Lower leg skin (tissue), 3 donors: ENCODE results near the gene POM121L2.

Experiments
- CTCF ChIP-seq, 3 donors: fragments of 450-650 bp; IDR thresholded peaks; one replicate each; pipeline ENCODE4 v1.5.1; 2016; ENCODE audit warnings: antibody characterized with exemption in 3 of 3, mild to moderate bottlenecking in 3 of 3, moderate library complexity in 2 of 3
- POLR2A ChIP-seq, 2 donors: fragments of 450-650 bp; IDR thresholded peaks; one replicate each; pipeline ENCODE4 v1.6.1; 2016 to 2017; ENCODE audit warnings: antibody characterized with exemption in 2 of 2, mild to moderate bottlenecking in 1 of 2, moderate library complexity in 1 of 2

DNA sequence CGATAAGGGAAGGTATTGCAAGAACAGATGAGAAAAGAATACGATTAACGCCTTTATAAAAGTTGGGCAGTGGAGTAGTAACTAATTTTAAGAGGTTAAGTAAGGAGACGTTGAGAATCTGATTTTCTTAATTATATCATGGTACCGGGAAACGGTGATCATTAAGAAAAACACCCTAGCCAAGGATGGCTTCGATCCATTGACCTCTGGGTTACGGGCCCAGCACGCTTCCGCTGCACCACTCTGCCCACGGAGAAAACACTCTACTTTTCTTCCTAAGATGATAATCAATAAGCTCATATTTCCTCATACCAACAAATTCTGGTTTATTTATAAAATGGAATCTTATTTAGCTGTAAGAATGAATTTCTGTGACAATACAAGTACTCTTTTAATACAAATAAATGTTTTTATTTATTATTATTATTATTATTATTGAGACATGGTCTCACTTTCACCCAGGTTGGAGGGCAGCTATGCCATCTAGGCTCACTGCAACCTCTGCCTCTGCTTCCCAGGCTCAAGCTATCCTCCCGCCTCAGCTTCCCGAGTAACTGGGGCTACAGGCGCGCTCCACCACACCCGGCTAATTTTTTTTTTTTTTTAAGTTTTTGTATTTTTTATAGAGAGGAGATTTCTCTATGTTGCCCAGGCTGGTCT is 8.3 kb downstream of the POM121L2 start:
- TF ChIP-seq CTCF (IDR thresholded peaks at IDR 0.05) (no peak), POLR2A (IDR thresholded peaks at IDR 0.05) (no peak)
